ENCODE measurements around the gene MCMBP.

DNA sequence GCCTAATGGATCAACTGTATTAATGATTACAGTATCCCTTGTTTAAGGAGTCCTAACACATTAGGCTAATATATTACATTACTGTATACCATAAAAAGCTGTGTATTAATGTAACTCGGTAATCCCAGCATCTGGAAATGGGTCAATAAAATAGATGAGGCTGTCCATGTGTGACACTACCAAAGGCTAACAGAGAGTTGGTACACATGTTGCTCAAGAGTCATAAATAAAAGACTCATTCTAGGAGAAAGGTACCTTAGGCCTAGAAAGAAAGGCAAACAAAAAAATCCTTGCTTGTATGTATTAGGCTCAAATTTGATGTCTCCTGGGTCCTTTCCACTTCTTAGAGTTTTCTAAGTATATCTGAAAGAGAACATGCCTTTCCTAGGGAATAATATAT is 14.6 kb downstream of the MCMBP start:
- TF ChIP-seq, protein P1, sequence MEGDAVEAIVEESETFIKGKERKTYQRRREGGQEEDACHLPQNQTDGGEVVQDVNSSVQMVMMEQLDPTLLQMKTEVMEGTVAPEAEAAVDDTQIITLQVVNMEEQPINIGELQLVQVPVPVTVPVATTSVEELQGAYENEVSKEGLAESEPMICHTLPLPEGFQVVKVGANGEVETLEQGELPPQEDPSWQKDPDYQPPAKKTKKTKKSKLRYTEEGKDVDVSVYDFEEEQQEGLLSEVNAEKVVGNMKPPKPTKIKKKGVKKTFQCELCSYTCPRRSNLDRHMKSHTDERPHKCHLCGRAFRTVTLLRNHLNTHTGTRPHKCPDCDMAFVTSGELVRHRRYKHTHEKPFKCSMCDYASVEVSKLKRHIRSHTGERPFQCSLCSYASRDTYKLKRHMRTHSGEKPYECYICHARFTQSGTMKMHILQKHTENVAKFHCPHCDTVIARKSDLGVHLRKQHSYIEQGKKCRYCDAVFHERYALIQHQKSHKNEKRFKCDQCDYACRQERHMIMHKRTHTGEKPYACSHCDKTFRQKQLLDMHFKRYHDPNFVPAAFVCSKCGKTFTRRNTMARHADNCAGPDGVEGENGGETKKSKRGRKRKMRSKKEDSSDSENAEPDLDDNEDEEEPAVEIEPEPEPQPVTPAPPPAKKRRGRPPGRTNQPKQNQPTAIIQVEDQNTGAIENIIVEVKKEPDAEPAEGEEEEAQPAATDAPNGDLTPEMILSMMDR (conservative IDR thresholded peaks at IDR 0.05; ENCODE audit: low read length): no peak
- TF ChIP-seq EZH2phosphoT487 (IDR thresholded peaks at IDR 0.05; ENCODE audit: borderline replicate concordance): no peak
